NCI-H128 (cell line): Measurements from ENCODE around the gene CDH22.

ENCODE experiments used
- DNase-seq: peaks from one replicate; lab custom pipeline; 2025; ENCODE audit not compliant: unreplicated experiment; lab: John Stamatoyannopoulos, UW

The CDH22 gene

GRCh38 chr20:46324960-46325703, 16.8 kb upstream of the CDH22 start:
- no peak for DNase-seq

GRCh38 chr20:46324379-46324778, 16.1 kb upstream of the CDH22 start:
- DNase-seq = no peak

GRCh38 chr20:46323557-46323956, 15.3 kb upstream of the CDH22 start:
- DNase-seq = no peak

GRCh38 chr20:46322641-46323040, 14.3 kb upstream of the CDH22 start:
- no peak for DNase-seq

GRCh38 chr20:46317685-46318177, 9.4 kb upstream of the CDH22 start:
- no peak for DNase-seq

- DNase-seq = no peak
Observed at GRCh38 chr20:46316984-46317684, 8.8 kb upstream of the CDH22 start.

- no peak for DNase-seq
Observed at GRCh38 chr20:46315311-46315710, 7.0 kb upstream of the CDH22 start.

GRCh38 chr20:46312945-46313861, 4.9 kb upstream of the CDH22 start:
- no peak for DNase-seq

GRCh38 chr20:46312075-46312944, 4.0 kb upstream of the CDH22 start:
- DNase-seq = no peak

GRCh38 chr20:46311719-46312074, 3.4 kb upstream of the CDH22 start:
- DNase-seq = no peak

GRCh38 chr20:46311039-46311650, 2.8 kb upstream of the CDH22 start:
- no peak for DNase-seq

- DNase-seq = no peak
Observed at GRCh38 chr20:46309945-46310344, 1.6 kb upstream of the CDH22 start.

- DNase-seq = no peak
Observed at GRCh38 chr20:46307999-46308257, 370 bp downstream of the CDH22 start.

- peak; percentile 32 for DNase-seq
Observed at GRCh38 chr20:46307139-46307998, 929 bp downstream of the CDH22 start.

GRCh38 chr20:46306743-46307138, 1.6 kb downstream of the CDH22 start:
- no peak for DNase-seq

GRCh38 chr20:46305973-46306360, 2.3 kb downstream of the CDH22 start:
- DNase-seq = no peak

- DNase-seq = no peak
Observed at GRCh38 chr20:46305331-46305972, 2.8 kb downstream of the CDH22 start.

GRCh38 chr20:46304852-46305251, 3.4 kb downstream of the CDH22 start:
- no peak for DNase-seq

GRCh38 chr20:46304361-46304760, 3.9 kb downstream of the CDH22 start:
- DNase-seq = no peak
